ENCODE results near the gene CHFR.
A peak's percentile ranks its signal among the peaks of the same experiment; 100 is the strongest.

The CHFR gene

GRCh38 chr12:132840536-132840935 is 46.9 kb downstream of the CHFR start:
- DNase-seq = no peak
- H3K14ac ChIP-seq (ENCODE audit: low read length in 2 of 2) = no peak overlapping the region
- no peaks in the 10 kb centered on the region for H3K4me1 ChIP-seq (ENCODE audit: control insufficient read depth, insufficient read depth, low read depth, low read length)
- H3K27ac ChIP-seq (ENCODE audit: low read length, poor library complexity, severe bottlenecking) = no peak overlapping the region
- no peak overlapping the region for H2BK120ac ChIP-seq (ENCODE audit: low read depth, low read length)
- 89% methylated on average over 12 of the region's 20 CpGs for WGBS
- H3K4ac ChIP-seq (ENCODE audit: low read depth in 1 of 2, low read length in 2 of 2) = no peak overlapping the region
- no peak overlapping the region for H2BK12ac ChIP-seq (ENCODE audit: low read length in 2 of 2)
- H3K4me3 ChIP-seq (ENCODE audit: insufficient read depth in 1 of 2, low read depth in 1 of 2, low read length in 2 of 2) = no peak overlapping the region
- no peak overlapping the region for H2BK15ac ChIP-seq (ENCODE audit: low read depth, poor library complexity, severe bottlenecking)
- H3K36me3 ChIP-seq (ENCODE audit: control insufficient read depth in 1 of 2, insufficient read depth in 2 of 2, low read depth in 1 of 2, low read length in 2 of 2) = peaks cover 70 to 82% of the 10 kb centered on the region in 2 experiments
- H3K18ac ChIP-seq (ENCODE audit: low read depth in 1 of 2, low read length in 2 of 2) = no peak overlapping the region
- no peak overlapping the region for H3K9ac ChIP-seq (ENCODE audit: low read length)
- no peak overlapping the region for H2AK5ac ChIP-seq (ENCODE audit: low read length, severe bottlenecking)
- H4K91ac ChIP-seq (ENCODE audit: low read length) = no peak overlapping the region
- H3K9me3 ChIP-seq (ENCODE audit: control insufficient read depth, low read length) = no peaks in the 10 kb centered on the region
- H3K23ac ChIP-seq (ENCODE audit: low read length in 2 of 2) = no peak overlapping the region
- H3K4me2 ChIP-seq (ENCODE audit: low read length, poor library complexity, severe bottlenecking) = no peak overlapping the region
- H3K27me3 ChIP-seq (ENCODE audit: control insufficient read depth in 1 of 2, insufficient read depth in 1 of 2, low read length in 2 of 2) = no peaks in the 10 kb centered on the region
- H2BK5ac ChIP-seq (ENCODE audit: low read depth, low read length, poor library complexity, severe bottlenecking) = no peak overlapping the region
- H4K8ac ChIP-seq (ENCODE audit: low read length) = no peak overlapping the region
- no peak overlapping the region for H2AFZ ChIP-seq (ENCODE audit: low read depth, low read length)
- H3K79me1 ChIP-seq (replicated peaks; ENCODE audit: low read length, poor library complexity, severe bottlenecking) = peaks cover 20% of the 10 kb centered on the region

DNA sequence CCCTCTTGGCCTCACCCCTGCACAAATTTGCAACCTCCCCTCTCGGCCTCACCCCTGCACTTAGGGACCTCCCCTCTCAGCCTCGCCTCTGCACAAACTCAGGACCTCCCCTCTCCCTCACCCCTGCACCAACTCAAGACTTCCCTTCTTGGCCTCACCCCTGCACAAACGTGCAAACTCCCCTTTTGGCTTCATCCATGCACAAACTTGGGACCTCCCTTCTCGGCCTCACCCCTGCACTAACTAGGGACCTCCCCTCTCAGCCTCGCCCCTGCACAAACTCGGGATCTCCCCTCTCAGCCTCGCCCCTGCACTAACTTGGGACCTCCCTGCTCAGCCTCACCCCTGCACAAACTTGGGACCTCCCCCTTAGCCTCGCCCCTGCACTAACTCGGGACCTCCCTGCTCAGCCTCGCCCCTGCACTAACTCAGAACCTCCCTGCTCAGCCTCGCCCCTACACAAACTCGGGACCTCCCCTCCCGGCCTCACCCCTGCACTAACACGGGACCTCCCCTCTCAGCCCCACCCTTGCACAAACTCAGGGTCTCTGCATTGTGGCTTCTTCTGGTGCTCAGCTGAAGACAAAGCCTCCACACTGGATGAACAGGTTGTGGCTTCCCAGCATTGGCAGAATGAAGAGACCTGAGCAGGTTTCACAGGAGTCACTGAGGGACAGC is 47.7 kb downstream of the CHFR start:
- Histone ChIP-seq H2AK5ac (ENCODE audit: low read length, severe bottlenecking) (no peak overlapping the region), H3K36me3 (ENCODE audit: control insufficient read depth in 1 of 2, insufficient read depth in 2 of 2, low read depth in 1 of 2, low read length in 2 of 2) (peaks cover 72 to 83% of the 10 kb centered on the region in 2 experiments), H3K18ac (ENCODE audit: low read depth in 1 of 2, low read length in 2 of 2) (no peak overlapping the region), H3K27me3 (ENCODE audit: control insufficient read depth in 1 of 2, insufficient read depth in 1 of 2, low read length in 2 of 2) (no peaks in the 10 kb centered on the region), H3K14ac (ENCODE audit: low read length in 2 of 2) (no peak overlapping the region), H4K8ac (ENCODE audit: low read length) (no peak overlapping the region), H4K91ac (ENCODE audit: low read length) (no peak overlapping the region), H2BK5ac (ENCODE audit: low read depth, low read length, poor library complexity, severe bottlenecking) (no peak overlapping the region), H3K79me1 (replicated peaks; ENCODE audit: low read length, poor library complexity, severe bottlenecking) (peaks cover 23% of the 10 kb centered on the region), H3K4ac (ENCODE audit: low read depth in 1 of 2, low read length in 2 of 2) (no peak overlapping the region), H3K27ac (ENCODE audit: low read length, poor library complexity, severe bottlenecking) (no peak overlapping the region), H3K23ac (ENCODE audit: low read length in 2 of 2) (no peak overlapping the region), H3K4me3 (ENCODE audit: insufficient read depth in 1 of 2, low read depth in 1 of 2, low read length in 2 of 2) (no peak overlapping the region), H2BK15ac (ENCODE audit: low read depth, poor library complexity, severe bottlenecking) (no peak overlapping the region), H3K9ac (ENCODE audit: low read length) (no peak overlapping the region), H2AFZ (ENCODE audit: low read depth, low read length) (no peak overlapping the region), H3K4me2 (ENCODE audit: low read length, poor library complexity, severe bottlenecking) (no peak overlapping the region), H2BK120ac (ENCODE audit: low read depth, low read length) (no peak overlapping the region), H2BK12ac (ENCODE audit: low read length in 2 of 2) (no peak overlapping the region), H3K4me1 (ENCODE audit: control insufficient read depth, insufficient read depth, low read depth, low read length) (no peaks in the 10 kb centered on the region), H3K9me3 (ENCODE audit: control insufficient read depth, low read length) (no peaks in the 10 kb centered on the region)
- WGBS = 90% methylated on average over 14 of the region's 14 CpGs
- DNase-seq = no peak

GRCh38 chr12:132838410-132839080 is 48.9 kb downstream of the CHFR start:
- Histone ChIP-seq H3K9me3 (ENCODE audit: control insufficient read depth, low read length) (no peaks in the 10 kb centered on the region), H3K4ac (ENCODE audit: low read depth in 1 of 2, low read length in 2 of 2) (no peak overlapping the region), H3K14ac (ENCODE audit: low read length in 2 of 2) (no peak overlapping the region), H3K23ac (ENCODE audit: low read length in 2 of 2) (no peak overlapping the region), H3K9ac (ENCODE audit: low read length) (peak overlapping the region; percentile 54), H2AFZ (ENCODE audit: low read depth, low read length) (no peak overlapping the region), H2BK15ac (ENCODE audit: low read depth, poor library complexity, severe bottlenecking) (no peak overlapping the region), H3K36me3 (ENCODE audit: control insufficient read depth in 1 of 2, insufficient read depth in 2 of 2, low read depth in 1 of 2, low read length in 2 of 2) (peaks cover 72 to 83% of the 10 kb centered on the region in 2 experiments), H4K91ac (ENCODE audit: low read length) (no peak overlapping the region), H2BK12ac (ENCODE audit: low read length in 2 of 2) (no peak overlapping the region), H3K4me3 (ENCODE audit: insufficient read depth in 1 of 2, low read depth in 1 of 2, low read length in 2 of 2) (peak overlapping the region in 1 of 2 experiments; percentile 11), H3K79me1 (replicated peaks; ENCODE audit: low read length, poor library complexity, severe bottlenecking) (peaks cover 30% of the 10 kb centered on the region), H3K18ac (ENCODE audit: low read depth in 1 of 2, low read length in 2 of 2) (no peak overlapping the region), H3K27me3 (ENCODE audit: control insufficient read depth in 1 of 2, insufficient read depth in 1 of 2, low read length in 2 of 2) (no peaks in the 10 kb centered on the region), H4K8ac (ENCODE audit: low read length) (no peak overlapping the region), H2BK120ac (ENCODE audit: low read depth, low read length) (no peak overlapping the region), H3K4me1 (ENCODE audit: control insufficient read depth, insufficient read depth, low read depth, low read length) (no peaks in the 10 kb centered on the region), H2BK5ac (ENCODE audit: low read depth, low read length, poor library complexity, severe bottlenecking) (no peak overlapping the region), H3K4me2 (ENCODE audit: low read length, poor library complexity, severe bottlenecking) (no peak overlapping the region), H2AK5ac (ENCODE audit: low read length, severe bottlenecking) (no peak overlapping the region), H3K27ac (ENCODE audit: low read length, poor library complexity, severe bottlenecking) (no peak overlapping the region)
- WGBS = 97% methylated on average over 17 of the region's 17 CpGs
- no peak for DNase-seq

DNA sequence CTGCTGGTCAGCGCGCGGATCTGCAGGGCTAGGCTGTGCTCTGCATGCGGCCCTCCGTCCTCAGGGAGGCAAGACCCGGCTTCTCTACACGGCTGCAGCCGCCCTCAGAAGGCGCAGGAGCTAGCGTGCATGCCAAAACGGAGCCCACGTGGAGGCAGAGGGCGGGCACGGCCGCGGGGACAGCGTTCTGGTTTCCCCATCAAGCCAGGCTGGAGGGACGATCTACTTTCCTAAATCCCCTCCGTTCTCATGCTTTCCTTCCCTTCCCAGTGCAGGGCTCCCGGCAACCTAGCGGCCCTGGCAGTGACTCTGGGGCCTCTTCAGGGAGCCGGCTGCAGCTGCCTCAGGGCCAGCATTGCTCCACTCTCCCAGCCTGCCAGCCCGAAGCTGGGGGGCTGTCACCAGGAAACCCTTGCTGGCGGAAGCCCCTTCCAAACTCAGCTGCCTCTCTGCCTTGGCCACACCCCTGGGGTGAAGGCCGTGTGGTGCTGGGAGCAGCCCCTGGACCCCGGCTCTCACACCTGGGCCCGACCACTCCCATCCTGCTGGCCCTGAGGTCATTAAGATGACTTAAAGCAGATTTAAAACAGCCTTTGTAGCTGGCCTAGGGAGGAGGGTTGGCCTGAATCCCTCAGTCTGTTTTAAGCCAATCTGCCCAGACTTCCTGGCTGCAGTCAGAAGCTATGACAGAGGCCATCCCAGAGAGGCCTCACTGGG is 49.6 kb downstream of the CHFR start:
- Histone ChIP-seq H3K27ac (ENCODE audit: low read length, poor library complexity, severe bottlenecking) (no peak overlapping the region), H4K91ac (ENCODE audit: low read length) (no peak overlapping the region), H2BK15ac (ENCODE audit: low read depth, poor library complexity, severe bottlenecking) (no peak overlapping the region), H3K4ac (ENCODE audit: low read depth in 1 of 2, low read length in 2 of 2) (no peak overlapping the region), H3K79me1 (replicated peaks; ENCODE audit: low read length, poor library complexity, severe bottlenecking) (peaks cover 28% of the 10 kb centered on the region), H3K9ac (ENCODE audit: low read length) (peak overlapping the region; percentile 54), H2BK5ac (ENCODE audit: low read depth, low read length, poor library complexity, severe bottlenecking) (no peak overlapping the region), H2BK120ac (ENCODE audit: low read depth, low read length) (no peak overlapping the region), H3K23ac (ENCODE audit: low read length in 2 of 2) (no peak overlapping the region), H3K9me3 (ENCODE audit: control insufficient read depth, low read length) (no peaks in the 10 kb centered on the region), H2AK5ac (ENCODE audit: low read length, severe bottlenecking) (no peak overlapping the region), H3K4me1 (ENCODE audit: control insufficient read depth, insufficient read depth, low read depth, low read length) (no peaks in the 10 kb centered on the region), H3K4me2 (ENCODE audit: low read length, poor library complexity, severe bottlenecking) (no peak overlapping the region), H4K8ac (ENCODE audit: low read length) (no peak overlapping the region), H3K36me3 (ENCODE audit: control insufficient read depth in 1 of 2, insufficient read depth in 2 of 2, low read depth in 1 of 2, low read length in 2 of 2) (peaks cover 69 to 84% of the 10 kb centered on the region in 2 experiments), H3K18ac (ENCODE audit: low read depth in 1 of 2, low read length in 2 of 2) (no peak overlapping the region), H2BK12ac (ENCODE audit: low read length in 2 of 2) (no peak overlapping the region), H3K27me3 (ENCODE audit: control insufficient read depth in 1 of 2, insufficient read depth in 1 of 2, low read length in 2 of 2) (no peaks in the 10 kb centered on the region), H3K4me3 (ENCODE audit: insufficient read depth in 1 of 2, low read depth in 1 of 2, low read length in 2 of 2) (peak overlapping the region in 1 of 2 experiments; percentile 50), H3K14ac (ENCODE audit: low read length in 2 of 2) (no peak overlapping the region), H2AFZ (ENCODE audit: low read depth, low read length) (no peak overlapping the region)
- WGBS = 94% methylated on average over 27 of the region's 27 CpGs
- no peak for DNase-seq

Measured in mesenchymal stem cell (in vitro differentiated cells and primary cell).